Measurements from ENCODE around the gene SRGAP2C. TPM values are rescaled to one million over a fixed set of nuclear protein-coding genes. Genes with fewer than 3 reads are reported as not detected.
"Not testable (repeated sequence)": the region's sequence is repeated elsewhere in the genome, so short reads cannot be mapped to it uniquely, and the experiment has no call there.

The SRGAP2C gene
- total RNA-seq, 2 donors from 2014 or later = 8.4 to 10.2 TPM

DNA sequence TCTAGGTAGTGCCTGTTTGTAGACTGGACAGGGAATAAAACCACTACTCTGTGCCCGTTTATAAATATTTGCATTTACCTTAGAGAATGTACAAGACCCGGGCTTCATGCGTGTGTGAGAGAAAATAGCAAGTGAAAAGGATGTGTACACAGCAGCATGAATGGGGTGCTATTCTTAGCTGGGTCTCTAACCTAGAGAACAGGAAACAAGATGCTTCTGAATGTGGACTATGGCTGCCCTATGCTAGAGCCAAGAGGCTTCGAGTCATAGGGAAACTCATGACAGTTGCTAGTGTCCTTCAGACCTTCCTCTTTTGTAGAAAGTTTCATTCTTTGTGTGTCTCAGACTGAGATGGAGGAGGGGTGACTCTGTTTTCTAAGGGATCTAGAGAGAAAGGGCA lies 39.9 kb downstream of the SRGAP2C start:
- H3K36me3 ChIP-seq; intact Hi-C loops (cut with DNase I); H3K4me1 ChIP-seq; H3K27me3 ChIP-seq; H3K4me3 ChIP-seq; H3K9ac ChIP-seq (ENCODE audit: low read depth in 2 of 2, low read length in 2 of 2); DNase-seq; H3K9me3 ChIP-seq; H3K27ac ChIP-seq: not testable (repeated sequence)

DNA sequence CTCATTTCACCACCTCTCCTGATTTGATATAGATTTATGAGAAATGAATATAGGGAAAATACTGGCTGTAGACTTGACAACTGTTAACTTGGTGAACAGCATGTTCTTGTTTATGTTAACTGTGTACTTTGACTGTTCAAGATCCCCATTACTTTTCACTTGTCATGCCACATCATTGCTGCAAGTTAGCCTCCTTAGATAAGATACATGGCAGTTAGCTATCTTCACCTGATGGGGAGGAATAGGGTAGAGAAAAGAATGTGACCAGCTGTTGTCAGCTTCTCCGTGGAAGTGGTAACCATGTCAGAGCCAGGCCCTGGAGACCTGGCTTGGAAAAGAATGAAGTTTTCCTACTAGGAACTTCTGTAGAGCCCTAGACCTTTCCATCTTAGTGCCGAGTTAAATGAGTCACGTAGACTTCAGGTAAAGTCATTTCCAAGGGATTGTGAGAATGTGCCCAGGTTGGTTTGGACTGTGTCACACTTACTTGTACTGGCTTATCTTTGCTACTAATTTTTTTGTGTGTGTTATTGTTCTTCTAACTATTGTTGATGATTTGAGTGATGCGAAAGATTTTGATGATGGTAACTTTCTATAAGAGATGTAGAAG lies 41.6 kb downstream of the SRGAP2C start:
- H3K4me3 ChIP-seq; DNase-seq; H3K9me3 ChIP-seq; intact Hi-C loops (cut with DNase I); H3K36me3 ChIP-seq; H3K9ac ChIP-seq (ENCODE audit: low read depth in 2 of 2, low read length in 2 of 2); H3K27ac ChIP-seq; H3K27me3 ChIP-seq; H3K4me1 ChIP-seq: not testable (repeated sequence)

DNA sequence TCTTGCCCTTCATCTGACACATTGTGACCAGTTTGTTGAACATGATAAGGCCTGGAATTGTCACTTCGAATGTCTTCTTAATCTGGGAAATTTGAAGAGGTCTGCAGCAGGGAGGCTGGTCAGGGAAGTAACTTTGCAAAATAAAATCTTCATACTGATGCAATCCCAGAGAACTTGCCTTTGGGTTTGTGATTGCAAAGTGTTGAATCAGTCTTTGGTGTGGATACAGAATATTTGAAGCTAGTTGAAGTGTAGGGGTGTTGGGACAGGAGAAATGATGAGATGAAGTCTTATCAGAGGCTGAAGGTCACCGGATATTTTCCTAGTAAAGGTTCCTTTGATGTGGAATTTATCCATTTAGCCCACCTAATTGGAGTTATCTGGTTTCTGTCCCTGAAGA lies 42.1 kb downstream of the SRGAP2C start:
- H3K27me3 ChIP-seq; H3K36me3 ChIP-seq; H3K27ac ChIP-seq; intact Hi-C loops (cut with DNase I); DNase-seq; H3K4me3 ChIP-seq; H3K4me1 ChIP-seq; H3K9ac ChIP-seq (ENCODE audit: low read depth in 2 of 2, low read length in 2 of 2); H3K9me3 ChIP-seq: not testable (repeated sequence)

DNA sequence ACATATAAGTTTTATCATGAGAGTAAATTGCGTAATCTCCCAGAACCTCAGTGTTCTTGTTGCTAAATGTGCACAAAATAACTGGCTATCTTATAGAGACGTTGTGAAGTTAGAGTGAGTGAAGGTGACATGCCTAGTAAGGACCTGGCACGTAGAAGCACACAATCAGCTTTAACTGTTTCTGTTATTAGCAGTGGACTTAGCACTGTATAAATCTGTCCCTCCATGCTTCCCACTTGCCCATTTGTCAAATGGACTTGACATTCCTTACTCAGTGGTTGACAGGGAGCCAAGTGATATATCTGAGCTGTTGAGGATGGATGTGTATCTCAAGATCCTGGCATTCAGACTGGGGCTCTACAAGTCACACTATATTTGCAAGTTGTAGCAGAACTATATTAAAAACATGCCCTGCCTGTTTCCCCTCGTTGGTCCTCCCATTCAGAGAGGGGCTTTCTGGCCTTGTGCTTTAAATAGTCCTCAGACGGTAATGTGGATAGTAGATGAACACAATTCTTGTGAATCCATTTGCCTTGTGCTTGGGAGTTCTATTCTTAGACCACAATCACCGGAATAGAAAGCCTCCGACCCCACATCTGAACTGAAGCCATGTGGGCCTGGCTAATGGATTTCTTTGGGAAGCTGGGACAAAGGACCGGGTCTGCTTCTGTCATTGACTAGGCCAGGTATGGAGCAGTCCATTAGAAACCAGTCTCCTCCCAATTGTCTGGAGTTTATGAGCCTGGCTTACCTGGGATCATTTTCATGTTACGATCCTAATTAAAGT lies 43.0 kb downstream of the SRGAP2C start:
- DNase-seq; H3K9ac ChIP-seq (ENCODE audit: low read depth in 2 of 2, low read length in 2 of 2); H3K4me3 ChIP-seq; intact Hi-C loops (cut with DNase I); H3K4me1 ChIP-seq; H3K36me3 ChIP-seq; H3K27ac ChIP-seq; H3K27me3 ChIP-seq; H3K9me3 ChIP-seq: not testable (repeated sequence)

DNA sequence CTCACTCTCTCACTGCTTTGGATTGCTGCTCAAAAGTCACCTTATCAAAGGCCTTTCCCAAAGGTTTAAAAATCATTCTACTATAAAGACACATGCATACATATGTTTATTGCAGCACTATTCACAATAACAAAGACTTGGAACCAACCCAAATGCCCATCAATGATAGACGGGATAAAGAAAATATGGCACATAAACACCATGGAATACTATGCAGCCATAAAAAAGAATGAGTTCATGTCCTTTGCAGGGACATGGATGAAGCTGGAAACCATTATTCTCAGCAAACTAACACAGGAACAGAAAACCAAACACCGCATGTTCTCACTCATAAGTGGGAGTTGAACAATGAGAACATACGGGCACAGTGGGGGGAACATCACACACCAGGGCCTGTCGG lies 45.9 kb downstream of the SRGAP2C start:
- H3K9me3 ChIP-seq; H3K4me3 ChIP-seq; H3K27me3 ChIP-seq; H3K36me3 ChIP-seq; H3K4me1 ChIP-seq; H3K9ac ChIP-seq (ENCODE audit: low read depth in 2 of 2, low read length in 2 of 2); DNase-seq; intact Hi-C loops (cut with DNase I); H3K27ac ChIP-seq: not testable (repeated sequence)

DNA sequence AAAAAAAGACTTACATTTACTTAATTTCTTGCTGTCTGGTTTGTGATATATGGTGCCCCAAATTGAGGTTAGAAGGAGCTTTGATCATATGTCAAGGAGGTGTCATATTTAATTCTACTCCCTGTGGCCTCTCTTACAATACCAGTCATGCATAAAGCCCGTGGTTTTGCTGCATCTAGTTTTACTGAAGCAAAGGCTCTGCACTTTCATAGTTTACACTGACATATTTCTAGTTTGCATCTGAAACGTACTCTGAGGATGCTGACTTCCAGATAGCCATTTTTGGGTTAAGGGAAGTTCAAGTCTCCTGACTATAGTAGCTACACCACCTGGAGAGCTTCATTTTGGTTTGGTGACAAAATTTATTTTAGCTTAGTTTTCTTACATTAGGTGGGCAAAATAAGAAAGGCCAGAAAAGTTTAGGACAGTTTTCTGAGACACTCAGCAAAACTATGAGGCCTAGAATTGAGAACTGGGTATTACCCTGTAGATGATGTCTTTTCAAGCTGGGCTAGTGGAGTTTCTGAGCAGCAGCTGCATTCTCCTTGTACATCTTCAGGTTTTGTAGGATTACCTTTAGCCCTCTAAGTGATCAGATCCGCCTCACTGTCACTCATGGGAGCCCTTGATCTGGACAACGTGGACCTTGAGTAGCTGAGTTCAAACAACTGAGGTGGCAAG lies 47.8 kb downstream of the SRGAP2C start:
- H3K9me3 ChIP-seq; H3K9ac ChIP-seq (ENCODE audit: low read depth in 2 of 2, low read length in 2 of 2); H3K27ac ChIP-seq; H3K27me3 ChIP-seq; intact Hi-C loops (cut with DNase I); H3K4me1 ChIP-seq; H3K4me3 ChIP-seq; DNase-seq; H3K36me3 ChIP-seq: not testable (repeated sequence)

DNA sequence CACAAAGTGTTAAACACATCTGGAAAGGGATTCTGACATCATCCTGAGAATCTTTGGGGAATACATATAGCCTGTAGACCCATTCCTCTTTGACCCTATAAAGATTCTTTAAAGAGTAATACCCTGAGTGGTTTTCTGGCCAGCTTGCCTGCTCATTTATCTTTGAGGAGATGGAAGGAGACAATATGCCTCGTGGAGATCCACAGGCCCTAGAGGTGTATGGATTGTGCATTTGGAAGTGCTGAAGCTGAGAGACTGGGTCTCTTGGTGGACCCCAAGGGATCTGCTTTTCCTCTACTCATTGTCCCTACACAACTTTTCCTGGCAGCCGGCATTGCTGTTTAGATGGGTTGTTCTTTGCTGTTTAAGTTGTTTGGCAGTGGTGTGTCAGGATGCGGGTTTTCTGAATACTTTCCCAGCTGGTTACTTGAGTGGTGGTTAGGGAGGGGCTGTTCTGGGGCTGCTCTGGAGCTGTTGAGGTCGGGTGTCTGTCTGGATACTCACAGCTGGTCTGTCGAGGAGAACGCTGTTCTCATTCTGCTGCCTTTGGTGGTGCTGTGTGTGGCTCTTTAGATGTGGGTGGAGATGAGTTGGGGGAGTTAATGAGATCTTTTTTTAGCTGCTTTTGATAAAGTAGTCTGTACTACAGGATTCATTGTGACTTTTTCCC lies 49.5 kb downstream of the SRGAP2C start:
- H3K4me3 ChIP-seq; H3K9ac ChIP-seq (ENCODE audit: low read depth in 2 of 2, low read length in 2 of 2); H3K27me3 ChIP-seq; H3K9me3 ChIP-seq; H3K27ac ChIP-seq; H3K36me3 ChIP-seq; H3K4me1 ChIP-seq; intact Hi-C loops (cut with DNase I); DNase-seq: not testable (repeated sequence)

DNA sequence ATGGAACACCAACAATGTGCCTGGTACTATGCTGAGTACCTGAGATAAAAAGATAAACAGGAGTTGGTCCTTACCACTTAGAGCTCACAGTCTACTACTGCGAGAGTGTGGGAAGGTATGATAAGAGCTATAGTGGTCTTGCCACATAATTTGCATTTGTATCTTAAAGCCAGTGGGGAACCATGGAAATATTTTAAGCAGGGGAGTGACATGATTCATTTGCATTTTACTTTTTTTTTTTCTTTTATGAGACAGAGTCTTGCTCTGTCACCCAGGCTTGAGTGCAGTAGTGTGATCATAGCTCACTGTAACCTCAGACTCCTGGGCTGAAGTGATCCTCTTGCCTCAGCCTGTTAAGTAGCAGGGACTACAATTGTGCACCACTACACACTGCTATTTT lies 53.6 kb downstream of the SRGAP2C start:
- H3K27me3 ChIP-seq; H3K4me1 ChIP-seq; DNase-seq; H3K9me3 ChIP-seq; intact Hi-C loops (cut with DNase I); H3K27ac ChIP-seq; H3K9ac ChIP-seq (ENCODE audit: low read depth in 2 of 2, low read length in 2 of 2); H3K4me3 ChIP-seq; H3K36me3 ChIP-seq: not testable (repeated sequence)

DNA sequence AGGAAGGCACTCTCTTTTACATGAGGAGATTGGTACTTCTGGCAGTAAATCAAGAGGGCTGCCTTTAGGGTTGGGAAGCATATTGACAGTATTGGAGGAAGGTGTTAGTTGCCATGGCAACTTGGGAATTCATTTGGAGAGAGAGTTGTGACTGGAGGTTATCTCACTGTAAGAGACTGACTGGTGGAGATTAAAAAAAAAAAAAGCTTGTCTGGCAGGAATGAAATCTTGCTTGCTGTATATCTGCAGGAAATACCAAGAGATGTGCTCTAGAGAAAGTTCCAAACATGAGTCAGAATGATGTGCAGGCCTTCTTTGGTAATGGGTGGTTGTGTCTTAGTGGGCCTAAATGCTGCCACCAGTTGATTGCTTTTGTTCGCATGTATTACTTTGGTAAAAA lies 59.1 kb downstream of the SRGAP2C start:
- H3K9me3 ChIP-seq; intact Hi-C loops (cut with DNase I); H3K9ac ChIP-seq (ENCODE audit: low read depth in 2 of 2, low read length in 2 of 2); H3K36me3 ChIP-seq; H3K27ac ChIP-seq; H3K27me3 ChIP-seq; DNase-seq; H3K4me3 ChIP-seq; H3K4me1 ChIP-seq: not testable (repeated sequence)

DNA sequence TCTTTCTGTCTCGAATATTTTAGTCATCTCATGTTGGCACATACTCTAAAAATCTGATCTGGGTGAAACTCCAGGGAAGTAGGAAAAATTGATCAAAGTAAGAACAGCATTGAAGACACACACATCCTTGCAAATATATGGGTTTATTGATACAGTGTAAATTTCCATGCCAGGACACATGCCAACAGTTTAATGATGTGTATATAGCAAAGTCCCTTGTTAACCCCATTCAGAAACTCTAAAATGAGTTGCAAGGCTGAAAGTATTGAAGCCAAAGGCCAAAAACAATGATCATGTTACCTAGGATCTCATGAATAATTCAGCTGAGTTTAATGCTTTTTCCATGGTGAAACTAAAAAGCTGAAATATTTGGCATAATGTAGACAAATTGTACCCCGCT lies 61.6 kb downstream of the SRGAP2C start:
- H3K4me1 ChIP-seq; H3K9me3 ChIP-seq; H3K9ac ChIP-seq (ENCODE audit: low read depth in 2 of 2, low read length in 2 of 2); H3K27ac ChIP-seq; H3K36me3 ChIP-seq; H3K27me3 ChIP-seq; DNase-seq; H3K4me3 ChIP-seq; intact Hi-C loops (cut with DNase I): not testable (repeated sequence)

DNA sequence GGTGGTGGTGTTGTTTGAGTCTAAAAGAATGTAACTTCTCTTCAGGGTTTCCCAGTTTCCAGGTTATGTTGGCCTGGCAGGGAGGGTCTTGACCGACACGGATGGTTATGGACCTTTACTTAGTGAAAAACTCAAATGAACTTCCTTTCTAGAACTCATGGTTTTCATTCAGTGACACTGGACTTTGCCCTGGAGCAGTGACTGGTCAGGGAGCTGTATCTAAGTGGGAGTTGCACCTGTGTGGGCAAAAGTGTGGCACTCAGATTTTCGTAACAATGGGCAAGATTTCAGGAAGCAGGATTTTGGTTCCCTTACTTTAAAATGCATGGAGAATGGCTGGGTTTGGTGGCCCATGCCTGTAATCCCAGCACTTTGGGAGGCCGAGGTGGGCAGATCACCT lies 67.9 kb downstream of the SRGAP2C start:
- H3K27ac ChIP-seq; H3K27me3 ChIP-seq; H3K9me3 ChIP-seq; intact Hi-C loops (cut with DNase I); H3K9ac ChIP-seq (ENCODE audit: low read depth in 2 of 2, low read length in 2 of 2); DNase-seq; H3K36me3 ChIP-seq; H3K4me1 ChIP-seq; H3K4me3 ChIP-seq: not testable (repeated sequence)

DNA sequence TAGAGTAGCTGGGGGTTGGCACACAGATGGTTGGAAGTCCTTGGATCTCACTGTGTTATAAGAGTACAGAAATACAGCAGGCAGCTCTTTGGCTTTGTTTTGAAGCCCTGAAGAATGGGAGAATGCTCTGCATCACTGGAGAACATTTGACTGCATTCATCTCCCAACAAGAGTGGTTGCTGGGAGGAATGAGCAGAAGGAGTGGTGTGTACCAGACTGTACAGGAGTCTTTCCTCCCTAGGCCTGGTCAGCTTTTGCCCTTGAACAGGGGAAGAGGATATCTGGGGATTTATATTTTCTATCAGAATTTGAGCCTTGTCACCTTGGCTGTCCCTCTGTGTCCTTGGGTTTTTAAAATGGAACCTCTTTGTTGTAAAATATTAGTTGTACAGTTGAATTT lies 69.8 kb downstream of the SRGAP2C start:
- H3K9ac ChIP-seq (ENCODE audit: low read depth in 2 of 2, low read length in 2 of 2); H3K27me3 ChIP-seq; H3K4me3 ChIP-seq; H3K36me3 ChIP-seq; H3K27ac ChIP-seq; DNase-seq; intact Hi-C loops (cut with DNase I); H3K9me3 ChIP-seq; H3K4me1 ChIP-seq: not testable (repeated sequence)

DNA sequence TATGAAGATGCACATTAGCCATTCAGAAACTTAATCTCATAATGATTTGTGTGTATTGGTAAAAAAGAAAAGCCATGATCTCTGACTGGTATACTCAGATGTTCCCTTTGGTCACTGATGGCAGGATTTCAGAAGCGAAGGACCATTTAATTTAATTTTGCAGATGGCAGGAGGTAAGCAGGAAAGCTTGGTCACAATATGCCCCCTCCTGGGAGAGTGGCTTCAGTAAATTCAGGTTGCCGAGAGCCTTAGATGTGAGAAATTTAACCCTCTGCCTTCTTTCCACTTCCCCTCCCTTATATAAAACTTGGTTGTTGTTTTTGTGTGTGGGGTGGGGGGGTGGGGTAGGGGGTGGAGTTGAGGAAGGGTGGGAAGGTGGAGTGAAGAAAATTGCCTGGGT lies 72.9 kb downstream of the SRGAP2C start:
- H3K9me3 ChIP-seq = not testable (repeated sequence)

More for the DNA sequence above, 72.9 kb downstream of the SRGAP2C start:
- H3K4me1 ChIP-seq; intact Hi-C loops (cut with DNase I); H3K27ac ChIP-seq; H3K4me3 ChIP-seq; H3K36me3 ChIP-seq; H3K9ac ChIP-seq (ENCODE audit: low read depth in 2 of 2, low read length in 2 of 2); DNase-seq; H3K27me3 ChIP-seq: not testable (repeated sequence)
